Thoracic aorta (tissue), 2 donors: Measurements from ENCODE around the gene ELMO3. TPM values are rescaled to one million over a fixed set of nuclear protein-coding genes. Genes with fewer than 3 reads are reported as not detected.
A peak's percentile ranks its signal among the peaks of the same experiment; 100 is the strongest.

Experiments used
- ATAC-seq: fragments of 150-250 bp; one replicate; pipeline ENCODE4 v1.8.0; 2017; ENCODE audit warnings: low read depth; ENCODE audit not compliant: insufficient number of reproducible peaks, low FRiP score
- DNase-seq: peaks from one replicate; pipeline ENCODE4 v3.0.0-alpha.2; 2020; ENCODE audit warnings: low spot score
- H3K27ac ChIP-seq, 2 donors: fragments of 200-600 bp; sonication (generic); 1 replicate in 1 of 2; 2 replicates in 1 of 2; pipeline ENCODE4 v1.5.1; 2016; ENCODE audit warnings: mild to moderate bottlenecking in 2 of 2, moderate library complexity in 2 of 2
- H3K27me3 ChIP-seq: fragments of 200-600 bp; sonication (generic); replicated peaks from 2 replicates; pipeline ENCODE4 v1.6.0; 2016; ENCODE audit warnings: mild to moderate bottlenecking; ENCODE audit not compliant: insufficient read depth
- H3K36me3 ChIP-seq: fragments of 200-600 bp; sonication (generic); one replicate; pipeline ENCODE4 v1.5.1; 2016
- H3K4me1 ChIP-seq, 2 donors: fragments of 200-600 bp; sonication (generic); 1 replicate in 1 of 2; 2 replicates in 1 of 2; pipeline versions ENCODE4 v1.5.1 to v1.6.0; 2016; ENCODE audit warnings: low read depth in 2 of 2, mild to moderate bottlenecking in 1 of 2; ENCODE audit not compliant: control insufficient read depth in 1 of 2
- H3K4me3 ChIP-seq: fragments of 200-600 bp; sonication (generic); 2 replicates; pipeline ENCODE4 v1.5.1; 2016; ENCODE audit warnings: mild to moderate bottlenecking
- H3K9me3 ChIP-seq: fragments of 200-600 bp; sonication (generic); 2 replicates; pipeline ENCODE4 v1.5.1; 2016
- CTCF ChIP-seq: fragments of 200-600 bp; sonication (generic); IDR thresholded peaks from one replicate; pipeline ENCODE4 v1.5.1; 2019; ENCODE audit warnings: antibody characterized with exemption
- total RNA-seq, 2 donors: library from RNA; depleted of rRNA; stranded (reverse); fragments of >200 nt; gene quantifications; one replicate each; pipeline versions ENCODE4 v1.1.0 to v1.2.3, GENCODE V29; 2016

Gene ELMO3
- total RNA-seq, 2 donors from 2014 or later = 1.4 TPM

DNA sequence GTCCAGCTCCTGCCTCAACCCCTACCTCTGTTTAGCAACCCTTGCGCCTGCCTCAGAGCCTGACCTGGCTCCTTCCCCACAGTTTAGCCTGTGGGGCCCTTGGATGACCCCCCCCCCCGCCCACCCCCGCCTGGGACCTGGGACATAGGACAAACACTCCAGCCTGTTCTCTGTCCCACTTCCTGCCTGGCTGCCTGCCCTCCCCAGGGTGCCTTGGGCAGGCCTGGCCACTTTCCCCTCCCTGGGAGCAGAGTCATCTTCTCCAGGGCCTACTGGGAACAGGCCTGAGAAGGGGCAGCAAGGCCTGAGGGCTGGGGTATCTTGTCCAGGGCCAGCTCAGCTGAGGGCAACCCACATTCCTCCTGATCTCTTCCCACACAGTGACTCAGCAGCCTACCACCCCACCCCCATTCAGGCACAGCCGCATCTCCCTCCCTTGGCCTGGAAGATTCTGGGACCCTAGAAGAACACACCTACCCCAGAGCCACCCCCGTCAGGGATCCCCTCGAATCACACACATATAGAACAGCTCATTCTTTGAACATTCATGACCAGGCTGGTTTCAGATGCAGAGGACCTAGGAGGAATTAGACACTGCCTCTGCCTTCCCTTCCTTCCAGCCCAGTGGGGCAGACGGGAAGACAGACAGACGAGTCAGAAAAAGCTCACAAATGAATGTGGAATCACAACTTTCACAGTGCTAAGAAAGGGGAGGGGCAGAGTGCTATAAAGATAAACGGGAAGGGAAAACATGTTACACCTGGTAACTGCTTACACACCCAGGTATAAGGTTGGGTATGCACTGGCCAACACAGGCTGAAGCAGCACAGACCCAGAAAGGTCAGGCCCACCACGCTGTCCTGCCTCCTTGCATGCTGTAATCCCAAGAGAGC is 42.3 kb downstream of the ELMO3 start:
- peaks cover 24% of the 10 kb centered on the region for H3K36me3 ChIP-seq
- peaks cover 34 to 47% of the 10 kb centered on the region in 2 donors for H3K4me1 ChIP-seq
- H3K4me3 ChIP-seq = no peak overlapping the region
- peak; percentile 4 for ATAC-seq
- TF ChIP-seq CTCF = no peak
- H3K27me3 ChIP-seq = no peaks in the 10 kb centered on the region
- no peaks in the 10 kb centered on the region for H3K9me3 ChIP-seq
- peak overlapping the region; percentile 83 to 89 for H3K27ac ChIP-seq
- DNase-seq = no peak

DNA sequence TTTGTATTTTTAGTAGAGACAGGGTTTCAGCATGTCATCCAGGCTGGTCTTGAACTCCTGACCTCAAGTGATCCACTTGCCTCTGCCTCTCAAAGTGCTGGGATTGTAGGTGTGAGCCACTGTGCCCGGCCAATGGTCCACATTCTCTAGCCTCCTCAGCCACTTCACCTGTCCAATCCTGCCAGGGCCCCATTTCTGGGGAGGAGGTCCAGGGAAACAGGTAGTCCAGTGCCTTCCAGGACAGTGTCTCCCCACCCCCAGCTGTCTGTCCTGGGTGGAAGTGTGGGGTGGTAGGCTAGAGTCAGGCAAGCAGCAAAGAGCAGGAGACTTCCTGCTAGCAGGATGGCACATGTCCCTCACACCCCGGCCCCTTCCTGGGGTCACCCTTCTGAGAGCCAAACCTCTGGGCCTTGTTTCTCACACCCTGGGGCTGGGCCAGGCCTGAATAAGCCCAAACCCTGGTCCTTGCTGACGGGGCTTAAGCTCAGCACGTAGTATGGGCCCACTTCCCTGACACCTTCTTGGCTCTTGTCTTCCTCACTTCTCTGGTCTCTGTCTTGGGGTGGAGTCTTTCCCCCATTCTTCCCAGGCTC is 43.3 kb downstream of the ELMO3 start:
- Histone ChIP-seq H3K27ac (peak overlapping the region; percentile 83 to 89), H3K36me3 (peaks cover 18% of the 10 kb centered on the region), H3K27me3 (no peaks in the 10 kb centered on the region), H3K4me1 (peaks cover 34 to 47% of the 10 kb centered on the region in 2 donors), H3K9me3 (no peaks in the 10 kb centered on the region), H3K4me3 (no peak overlapping the region)
- DNase-seq (no peak), ATAC-seq (no peak)
- TF ChIP-seq CTCF = no peak

GRCh38 chr16:67243481-67243880 is 44.5 kb downstream of the ELMO3 start:
- H3K27me3 ChIP-seq = no peaks in the 10 kb centered on the region
- no peaks in the 10 kb centered on the region for H3K9me3 ChIP-seq
- DNase-seq (no peak), ATAC-seq (no peak)
- peaks cover 6% of the 10 kb centered on the region for H3K36me3 ChIP-seq
- no peak for TF ChIP-seq CTCF
- H3K27ac ChIP-seq = peak overlapping the region; percentile 74 to 84
- no peak overlapping the region for H3K4me3 ChIP-seq
- H3K4me1 ChIP-seq = peaks cover 42 to 57% of the 10 kb centered on the region in 2 donors

GRCh38 chr16:67244387-67245185 is 45.7 kb downstream of the ELMO3 start:
- no peaks in the 10 kb centered on the region for H3K27me3 ChIP-seq

More at GRCh38 chr16:67244387-67245185, 45.7 kb downstream of the ELMO3 start:
- ATAC-seq (no peak), DNase-seq (peak; percentile 36)
- no peaks in the 10 kb centered on the region for H3K9me3 ChIP-seq
- H3K27ac ChIP-seq = peak overlapping the region; percentile 74 to 84
- no peaks in the 10 kb centered on the region for H3K36me3 ChIP-seq
- H3K4me1 ChIP-seq = peaks cover 44 to 65% of the 10 kb centered on the region in 2 donors
- peak overlapping the region; percentile 7 for H3K4me3 ChIP-seq
- no peak for TF ChIP-seq CTCF
